ENCODE results near the gene AURKAIP1.

DNA sequence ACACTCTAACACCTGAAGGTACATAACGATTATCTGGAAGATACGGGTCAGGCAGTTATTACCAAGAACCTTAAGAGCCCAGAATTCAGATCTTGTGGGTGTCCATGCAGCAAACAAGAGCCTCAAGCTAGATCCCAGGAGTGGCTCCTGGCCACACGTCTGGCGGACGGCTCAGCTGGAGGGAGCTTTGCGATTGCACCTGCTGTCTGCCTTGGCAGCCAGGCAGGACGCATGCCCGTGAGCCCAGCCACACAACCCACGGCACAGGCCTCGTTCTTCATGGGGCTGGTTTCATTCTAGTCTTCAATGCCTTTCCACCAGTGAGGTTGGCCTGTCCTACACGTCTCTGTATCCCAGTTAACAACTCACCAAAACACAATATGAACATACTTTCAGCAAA is 18.4 kb upstream of the AURKAIP1 start:
- TF ChIP-seq GATA3 (IDR thresholded peaks at IDR 0.05; ENCODE audit: low read depth, low read length) (no peak), GATA2 (IDR thresholded peaks at IDR 0.05; ENCODE audit: low read depth, low read length) (no peak)

All from SH-SY5Y (cell line).